Smooth muscle cell (in vitro differentiated cells): ENCODE results near the gene LMX1B. TPM values are rescaled to one million over a fixed set of nuclear protein-coding genes. Genes with fewer than 3 reads are reported as not detected.

Experiments
- DNase-seq: peaks from one replicate; lab custom pipeline; 2025; ENCODE audit not compliant: unreplicated experiment; lab: John Stamatoyannopoulos, UW
- H2AFZ ChIP-seq: fragments of 200-600 bp; sonication (generic); 2 replicates; pipeline ENCODE4 v1.6.0; 2016; ENCODE audit warnings: antibody characterized with exemption, low read depth, mild to moderate bottlenecking
- H3F3A ChIP-seq: fragments of 200-600 bp; sonication (generic); 2 replicates; pipeline ENCODE4 v1.6.0; 2017; ENCODE audit warnings: antibody characterized with exemption, low read depth
- H3K27ac ChIP-seq: fragments of 200-600 bp; sonication (generic); 2 replicates; pipeline ENCODE4 v1.5.1; 2016; ENCODE audit warnings: low read depth, mild to moderate bottlenecking
- H3K27me3 ChIP-seq: fragments of 200-600 bp; sonication (generic); 2 replicates; pipeline ENCODE4 v1.6.1; 2016; ENCODE audit warnings: low read depth, mild to moderate bottlenecking
- H3K36me3 ChIP-seq: fragments of 200-600 bp; sonication (generic); 2 replicates; pipeline ENCODE4 v1.5.1; 2016; ENCODE audit warnings: low read depth
- H3K4me1 ChIP-seq: fragments of 200-600 bp; sonication (generic); 2 replicates; pipeline ENCODE4 v1.5.1; 2016; ENCODE audit warnings: low read depth
- H3K4me2 ChIP-seq: fragments of 200-600 bp; sonication (generic); 2 replicates; pipeline ENCODE4 v1.6.0; 2016; ENCODE audit warnings: mild to moderate bottlenecking
- H3K4me3 ChIP-seq: fragments of 200-600 bp; sonication (generic); 2 replicates; pipeline ENCODE4 v1.5.1; 2016; ENCODE audit warnings: mild to moderate bottlenecking
- H3K79me2 ChIP-seq: fragments of 200-600 bp; sonication (generic); 2 replicates; pipeline ENCODE4 v1.6.0; 2016; ENCODE audit warnings: low read depth, mild to moderate bottlenecking
- H3K9ac ChIP-seq: fragments of 200-600 bp; sonication (generic); 2 replicates; pipeline ENCODE4 v1.6.0; 2016; ENCODE audit warnings: low read depth
- H3K9me3 ChIP-seq: fragments of 200-600 bp; sonication (generic); replicated peaks from 2 replicates; pipeline ENCODE4 v1.5.1; 2016; ENCODE audit warnings: low read depth
- H4K20me1 ChIP-seq: fragments of 200-600 bp; sonication (generic); 2 replicates; pipeline ENCODE4 v1.6.0; 2016; ENCODE audit warnings: low read depth
- WGBS: methylation state at CpG from one replicate; pipeline ENCODE4 v1.1.7; 2016; ENCODE audit warnings: low lambda C conversion rate; 5-methylcytosine and 5-hydroxymethylcytosine counted together
- polyA plus RNA-seq: library from polyadenylated mRNA; unstranded; fragments of >200 nt; fragmentation: Nextera tagmentation; extraction: Ambion mirVana; gene quantifications from 2 replicates; pipeline ENCODE4 v1.2.1, GENCODE V29; 2016
- total RNA-seq: library from RNA; depleted of rRNA; stranded (reverse); fragments of >200 nt; gene quantifications from 2 replicates; pipeline ENCODE4 v1.2.3, GENCODE V29; 2014
- TF ChIP-seq, protein P1 (sequence below): fragments of 200-600 bp; sonication (generic); IDR thresholded peaks from 2 replicates; pipeline ENCODE4 v1.5.1; 2017; ENCODE audit warnings: borderline replicate concordance, mild to moderate bottlenecking, antibody characterized with exemption; ENCODE audit not compliant: insufficient read depth, poor library complexity, severe bottlenecking

Gene LMX1B
- total and polyA plus RNA-seq, 2 experiments from 2014 or later: not detected

DNA sequence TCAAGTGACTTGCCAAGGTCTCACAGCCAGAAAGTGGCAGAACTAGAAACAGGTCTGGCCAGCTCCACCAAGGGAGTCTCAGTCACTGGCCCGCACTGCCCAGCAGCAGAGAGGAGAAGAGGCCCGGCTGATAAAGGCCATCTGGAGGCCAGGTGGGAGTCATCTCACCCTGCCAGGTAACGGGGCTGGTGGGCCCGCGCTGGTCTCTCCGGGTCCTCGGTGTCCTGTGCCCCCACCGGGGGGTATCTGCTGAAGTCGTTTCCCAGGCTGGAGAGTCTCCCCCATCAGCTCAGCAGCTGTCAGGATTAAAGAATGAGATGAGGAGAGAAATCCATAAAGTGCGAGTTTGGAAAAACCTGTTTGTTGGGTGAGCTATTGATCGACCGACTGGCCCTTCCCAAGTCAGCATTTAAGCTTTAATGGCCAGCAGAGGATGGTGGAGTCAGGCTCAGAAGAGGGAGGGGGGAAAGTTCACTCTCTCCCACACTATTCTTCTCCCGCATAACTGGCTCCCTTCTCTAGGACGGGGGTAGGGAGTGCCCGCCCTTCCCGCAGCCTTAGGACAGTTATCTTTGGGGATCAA lies 30.3 kb downstream of the LMX1B start:
- no peak overlapping the region for H3K4me3 ChIP-seq
- WGBS: 61% methylated on average over 16 of the region's 16 CpGs
- no peak overlapping the region for H3K27ac ChIP-seq
- H3K9me3 ChIP-seq: no peaks in the 10 kb centered on the region
- H3F3A ChIP-seq: no peaks in the 10 kb centered on the region
- no peak for DNase-seq
- H4K20me1 ChIP-seq: no peaks in the 10 kb centered on the region
- H3K36me3 ChIP-seq: no peaks in the 10 kb centered on the region
- H3K79me2 ChIP-seq: no peaks in the 10 kb centered on the region
- no peak overlapping the region for H2AFZ ChIP-seq
- TF ChIP-seq, protein P1, sequence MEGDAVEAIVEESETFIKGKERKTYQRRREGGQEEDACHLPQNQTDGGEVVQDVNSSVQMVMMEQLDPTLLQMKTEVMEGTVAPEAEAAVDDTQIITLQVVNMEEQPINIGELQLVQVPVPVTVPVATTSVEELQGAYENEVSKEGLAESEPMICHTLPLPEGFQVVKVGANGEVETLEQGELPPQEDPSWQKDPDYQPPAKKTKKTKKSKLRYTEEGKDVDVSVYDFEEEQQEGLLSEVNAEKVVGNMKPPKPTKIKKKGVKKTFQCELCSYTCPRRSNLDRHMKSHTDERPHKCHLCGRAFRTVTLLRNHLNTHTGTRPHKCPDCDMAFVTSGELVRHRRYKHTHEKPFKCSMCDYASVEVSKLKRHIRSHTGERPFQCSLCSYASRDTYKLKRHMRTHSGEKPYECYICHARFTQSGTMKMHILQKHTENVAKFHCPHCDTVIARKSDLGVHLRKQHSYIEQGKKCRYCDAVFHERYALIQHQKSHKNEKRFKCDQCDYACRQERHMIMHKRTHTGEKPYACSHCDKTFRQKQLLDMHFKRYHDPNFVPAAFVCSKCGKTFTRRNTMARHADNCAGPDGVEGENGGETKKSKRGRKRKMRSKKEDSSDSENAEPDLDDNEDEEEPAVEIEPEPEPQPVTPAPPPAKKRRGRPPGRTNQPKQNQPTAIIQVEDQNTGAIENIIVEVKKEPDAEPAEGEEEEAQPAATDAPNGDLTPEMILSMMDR: no peak
- H3K27me3 ChIP-seq: peaks cover 100% of the 10 kb centered on the region
- peaks cover 3% of the 10 kb centered on the region for H3K4me1 ChIP-seq
- H3K4me2 ChIP-seq: no peak overlapping the region
- no peak overlapping the region for H3K9ac ChIP-seq

DNA sequence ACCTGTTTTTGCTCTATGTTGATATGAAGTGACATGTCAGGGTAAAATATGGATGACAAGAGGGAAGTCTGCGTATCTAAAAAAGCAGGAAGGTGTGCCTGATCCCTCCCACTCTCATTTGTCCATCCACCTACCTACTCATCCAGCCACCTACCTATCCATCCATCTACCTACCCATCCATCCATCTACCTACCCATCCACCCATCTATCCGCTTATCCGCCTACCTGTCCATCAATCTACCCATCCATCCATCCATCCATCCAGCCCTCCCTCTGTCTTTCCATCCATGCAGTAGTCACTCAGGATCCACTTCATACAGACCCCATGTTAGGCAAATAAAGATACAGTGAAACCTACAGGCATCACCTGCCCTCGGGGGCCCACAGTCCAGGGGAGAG lies 32.4 kb downstream of the LMX1B start:
- Histone ChIP-seq H4K20me1 (no peaks in the 10 kb centered on the region), H3K79me2 (no peaks in the 10 kb centered on the region), H3K27me3 (peaks cover 100% of the 10 kb centered on the region), H3K4me2 (no peak overlapping the region), H3K4me3 (no peak overlapping the region), H3K9ac (no peak overlapping the region), H3K27ac (no peak overlapping the region), H3F3A (no peaks in the 10 kb centered on the region), H3K36me3 (no peaks in the 10 kb centered on the region), H2AFZ (no peak overlapping the region), H3K9me3 (no peaks in the 10 kb centered on the region), H3K4me1 (peaks cover 2% of the 10 kb centered on the region)
- 75% methylated on average over 4 of the region's 4 CpGs for WGBS
- TF ChIP-seq, protein P1: no peak
- DNase-seq: no peak

DNA sequence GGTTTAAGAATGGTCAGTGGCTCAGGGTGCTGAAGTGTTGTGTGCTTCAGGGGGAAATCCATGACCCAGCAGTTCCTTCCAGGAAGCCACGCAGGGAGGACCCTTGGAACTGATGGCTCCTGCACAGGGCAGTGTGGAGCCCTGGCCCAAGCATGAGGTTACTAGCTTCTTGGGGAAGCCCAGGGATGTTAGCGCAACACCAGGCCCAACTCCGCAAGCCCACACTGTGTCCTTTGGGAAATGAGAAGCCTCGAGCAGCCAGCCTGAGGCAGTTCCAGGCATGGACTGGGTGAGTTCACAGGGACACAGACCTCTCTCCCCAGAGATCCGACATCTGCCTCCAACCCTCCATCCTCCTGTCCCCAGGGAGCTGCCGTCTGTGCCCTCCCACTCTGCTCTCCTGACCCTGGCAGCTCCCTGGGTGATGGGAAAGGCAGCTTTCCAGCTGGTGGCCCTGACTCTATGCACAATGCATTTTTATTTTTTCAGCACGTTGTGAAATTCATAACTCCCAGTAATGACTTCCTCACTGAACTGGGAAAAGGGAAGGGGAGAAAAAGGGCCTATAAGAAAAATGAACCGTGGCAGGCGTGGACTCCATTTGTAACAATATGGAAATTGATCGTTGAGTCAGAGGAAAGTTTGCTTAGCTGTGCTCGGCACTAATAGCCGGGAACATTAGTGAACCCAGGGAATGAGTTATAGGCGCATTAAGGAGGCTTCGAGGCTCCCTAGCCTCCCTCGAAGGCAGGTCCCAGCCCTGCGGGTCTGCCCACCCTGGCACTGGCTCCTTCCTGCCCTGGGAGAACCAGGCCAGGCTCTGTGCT lies 34.1 kb downstream of the LMX1B start:
- Histone ChIP-seq H2AFZ (no peak overlapping the region), H3K4me2 (no peak overlapping the region), H3K36me3 (no peaks in the 10 kb centered on the region), H3K27me3 (peaks cover 100% of the 10 kb centered on the region), H3K4me3 (no peak overlapping the region), H3K27ac (no peak overlapping the region), H4K20me1 (no peaks in the 10 kb centered on the region), H3F3A (no peaks in the 10 kb centered on the region), H3K4me1 (no peaks in the 10 kb centered on the region), H3K9me3 (no peaks in the 10 kb centered on the region), H3K79me2 (no peaks in the 10 kb centered on the region), H3K9ac (no peak overlapping the region)
- DNase-seq: no peak
- WGBS: 79% methylated on average over 16 of the region's 16 CpGs
- TF ChIP-seq, protein P1: no peak
